Limb (tissue), 2 donors: ENCODE data around the gene ZNF578.
"Not testable (repeated sequence)": the region's sequence is repeated elsewhere in the genome, so short reads cannot be mapped to it uniquely, and the experiment has no call there.

Experiments used
- DNase-seq, 2 donors: peaks; one replicate each; pipeline ENCODE4 v3.0.0-alpha.2; 2016; ENCODE audit errors: extremely low spot score in 2 of 2

Gene ZNF578

GRCh38 chr19:52507266-52507665, 53.9 kb downstream of the ZNF578 start:
- no peak for DNase-seq

GRCh38 chr19:52516191-52516590, 62.8 kb downstream of the ZNF578 start:
- no peak for DNase-seq

GRCh38 chr19:52518646-52519045, 65.3 kb downstream of the ZNF578 start:
- DNase-seq = no peak

- DNase-seq = not testable (repeated sequence)
These were observed 65.8 kb downstream of the ZNF578 start for GRCh38 chr19:52519175-52519574.

GRCh38 chr19:52520013-52520412, 66.7 kb downstream of the ZNF578 start:
- DNase-seq = no peak

GRCh38 chr19:52522551-52522950, 69.2 kb downstream of the ZNF578 start:
- no peak for DNase-seq

- DNase-seq = no peak
These were observed 70.7 kb downstream of the ZNF578 start for GRCh38 chr19:52524086-52524485.

GRCh38 chr19:52527134-52527955, 74.0 kb downstream of the ZNF578 start, which contains the start of gene ZNF808:
Gene ZNF808, plus strand, starts transcription at chr19:52527668. Its CDS starts 15,617 bp downstream, at chr19:52543285.
- peak; percentile 93 to 98 for DNase-seq

- no peak for DNase-seq
These were observed 74.6 kb downstream of the ZNF578 start for GRCh38 chr19:52527956-52528351.

GRCh38 chr19:52532480-52532879, 79.1 kb downstream of the ZNF578 start:
- no peak for DNase-seq

GRCh38 chr19:52533901-52534300, 80.5 kb downstream of the ZNF578 start:
- DNase-seq = no peak

GRCh38 chr19:52535385-52535770, 82.0 kb downstream of the ZNF578 start:
- not testable (repeated sequence) for DNase-seq

GRCh38 chr19:52535771-52536447, 82.6 kb downstream of the ZNF578 start:
- peak; percentile 77 to 88 for DNase-seq

- no peak for DNase-seq
These were observed 83.1 kb downstream of the ZNF578 start for GRCh38 chr19:52536448-52536800.

GRCh38 chr19:52538815-52539214, 85.5 kb downstream of the ZNF578 start:
- DNase-seq = not testable (repeated sequence)

- not testable (repeated sequence) for DNase-seq
These were observed 87.8 kb downstream of the ZNF578 start for GRCh38 chr19:52541176-52541575.

GRCh38 chr19:52541608-52542007, 88.3 kb downstream of the ZNF578 start:
- no peak for DNase-seq

- not testable (repeated sequence) for DNase-seq
These were observed 89.2 kb downstream of the ZNF578 start for GRCh38 chr19:52542541-52542940.

GRCh38 chr19:52542984-52543664, 89.8 kb downstream of the ZNF578 start:
- DNase-seq = no peak

- DNase-seq = no peak
These were observed 101.0 kb downstream of the ZNF578 start for GRCh38 chr19:52554216-52554971.

GRCh38 chr19:52557231-52557995, 104.1 kb downstream of the ZNF578 start:
- DNase-seq = no peak
